MM.1S (cell line): ENCODE results near the gene KDM4C.

Experiments
- DNase-seq: peaks from one replicate; pipeline ENCODE4 v3.0.0-alpha.2; 2015
- H2AFZ ChIP-seq: fragments of 300-600 bp; sonication (generic); 2 replicates; pipeline ENCODE4 v1.6.0; 2016; ENCODE audit warnings: antibody characterized with exemption, low read length
- H3F3A ChIP-seq: fragments of 300-600 bp; sonication (generic); 2 replicates; pipeline ENCODE4 v1.6.1; 2016; ENCODE audit warnings: mild to moderate bottlenecking, antibody characterized with exemption, low read length, moderate library complexity, mixed read lengths; ENCODE audit not compliant: insufficient read depth
- H3K27ac ChIP-seq: fragments of 300-600 bp; sonication (generic); 2 replicates; pipeline ENCODE4 v1.5.1; 2016; ENCODE audit warnings: mild to moderate bottlenecking, low read length
- H3K27me3 ChIP-seq: fragments of 300-600 bp; sonication (generic); replicated peaks from 2 replicates; pipeline ENCODE4 v1.6.0; 2016; ENCODE audit warnings: low read length; ENCODE audit not compliant: insufficient read depth
- H3K36me3 ChIP-seq: fragments of 300-600 bp; sonication (generic); replicated peaks from 2 replicates; pipeline ENCODE4 v1.6.1; 2016; ENCODE audit warnings: mild to moderate bottlenecking, low read length, mixed read lengths; ENCODE audit not compliant: insufficient read depth
- H3K4me1 ChIP-seq: fragments of 300-600 bp; sonication (generic); 2 replicates; pipeline ENCODE4 v1.6.1; 2016; ENCODE audit warnings: low read length, mixed read lengths
- H3K4me2 ChIP-seq: fragments of 300-600 bp; sonication (generic); 2 replicates; pipeline ENCODE4 v1.6.0; 2016; ENCODE audit warnings: low read depth, low read length
- H3K4me3 ChIP-seq: fragments of 300-600 bp; sonication (generic); 2 replicates; pipeline ENCODE4 v1.5.1; 2016; ENCODE audit warnings: low read length, mixed read lengths
- H3K79me2 ChIP-seq: fragments of 300-600 bp; sonication (generic); 2 replicates; pipeline ENCODE4 v1.6.1; 2016; ENCODE audit warnings: mixed run types, low read length, mixed read lengths
- H3K9ac ChIP-seq: fragments of 300-600 bp; sonication (generic); 2 replicates; pipeline ENCODE4 v1.6.1; 2016; ENCODE audit warnings: low read length, mixed read lengths
- H3K9me2 ChIP-seq: fragments of 300-600 bp; sonication (generic); replicated peaks from 2 replicates; pipeline ENCODE4 v1.6.1; 2016; ENCODE audit warnings: mild to moderate bottlenecking, low read length, mixed read lengths; ENCODE audit not compliant: insufficient read depth
- H3K9me3 ChIP-seq: fragments of 300-600 bp; sonication (generic); replicated peaks from 2 replicates; pipeline ENCODE4 v1.6.1; 2016; ENCODE audit warnings: mild to moderate bottlenecking, low read length, mixed read lengths; ENCODE audit not compliant: insufficient read depth
- H4K20me1 ChIP-seq: fragments of 300-600 bp; sonication (generic); 2 replicates; pipeline ENCODE4 v1.6.1; 2016; ENCODE audit warnings: mild to moderate bottlenecking, low read length, moderate library complexity, mixed read lengths; ENCODE audit not compliant: insufficient read depth
- CTCF ChIP-seq: fragments of 300-600 bp; sonication (generic); IDR thresholded peaks from 2 replicates; pipeline ENCODE4 v1.5.1; 2016; ENCODE audit warnings: antibody characterized with exemption, low read length, mixed read lengths
- EZH2 ChIP-seq: fragments of 300-600 bp; sonication (generic); optimal IDR thresholded peaks from 2 replicates; pipeline ENCODE3; 2017; ENCODE audit warnings: low read depth, mild to moderate bottlenecking, antibody characterized with exemption, low read length, mixed read lengths
- EZH2phosphoT487 ChIP-seq: fragments of 300-600 bp; sonication (generic); IDR thresholded peaks from 2 replicates; pipeline ENCODE4 v1.6.1; 2018; ENCODE audit warnings: antibody characterized with exemption, low read length

KDM4C gene

GRCh38 chr9:6900440-6900883, 142.7 kb downstream of the KDM4C start:
- H3K27ac ChIP-seq = no peak overlapping the region
- H3K9me3 ChIP-seq = no peaks in the 10 kb centered on the region
- H3K4me1 ChIP-seq = no peaks in the 10 kb centered on the region
- no peak overlapping the region for H3K4me3 ChIP-seq
- no peak overlapping the region for H2AFZ ChIP-seq
- H3K36me3 ChIP-seq = no peaks in the 10 kb centered on the region
- H3K9ac ChIP-seq = no peak overlapping the region
- H3K27me3 ChIP-seq = no peaks in the 10 kb centered on the region
- no peaks in the 10 kb centered on the region for H3F3A ChIP-seq
- H3K4me2 ChIP-seq = no peak overlapping the region
- DNase-seq = no peak
- no peaks in the 10 kb centered on the region for H4K20me1 ChIP-seq
- TF ChIP-seq EZH2 (no peak), CTCF (no peak), EZH2phosphoT487 (no peak)
- H3K9me2 ChIP-seq = no peaks in the 10 kb centered on the region
- no peaks in the 10 kb centered on the region for H3K79me2 ChIP-seq

GRCh38 chr9:6901180-6901579, 143.4 kb downstream of the KDM4C start:
- no peaks in the 10 kb centered on the region for H3K27me3 ChIP-seq
- H3K9ac ChIP-seq = no peak overlapping the region
- H3K36me3 ChIP-seq = no peaks in the 10 kb centered on the region
- no peak for DNase-seq
- H2AFZ ChIP-seq = no peak overlapping the region
- no peaks in the 10 kb centered on the region for H4K20me1 ChIP-seq
- no peaks in the 10 kb centered on the region for H3K9me3 ChIP-seq
- no peak for TF ChIP-seq EZH2phosphoT487
- H3K4me2 ChIP-seq = no peak overlapping the region
- no peaks in the 10 kb centered on the region for H3K4me1 ChIP-seq
- H3K79me2 ChIP-seq = no peaks in the 10 kb centered on the region
- H3F3A ChIP-seq = no peaks in the 10 kb centered on the region
- H3K4me3 ChIP-seq = no peak overlapping the region
- no peak overlapping the region for H3K27ac ChIP-seq
- no peaks in the 10 kb centered on the region for H3K9me2 ChIP-seq

- no peaks in the 10 kb centered on the region for H3K27me3 ChIP-seq
- no peaks in the 10 kb centered on the region for H3K4me1 ChIP-seq
- no peaks in the 10 kb centered on the region for H3K9me2 ChIP-seq
- no peak for TF ChIP-seq CTCF
- TF ChIP-seq EZH2 = no peak
- no peak for TF ChIP-seq EZH2phosphoT487
- no peaks in the 10 kb centered on the region for H3K36me3 ChIP-seq
- H3K9me3 ChIP-seq = no peaks in the 10 kb centered on the region
- no peaks in the 10 kb centered on the region for H3F3A ChIP-seq
- H3K79me2 ChIP-seq = no peaks in the 10 kb centered on the region
- no peaks in the 10 kb centered on the region for H4K20me1 ChIP-seq
- no peak overlapping the region for H3K4me2 ChIP-seq
- H3K4me3 ChIP-seq = no peak overlapping the region
- no peak overlapping the region for H3K27ac ChIP-seq
- no peak overlapping the region for H3K9ac ChIP-seq
- no peak overlapping the region for H2AFZ ChIP-seq
- DNase-seq = no peak
Observed at GRCh38 chr9:6902423-6902822, 144.7 kb downstream of the KDM4C start.

- Histone ChIP-seq H3K4me3 (no peak overlapping the region), H3K36me3 (no peaks in the 10 kb centered on the region), H2AFZ (no peak overlapping the region), H3K9me2 (no peaks in the 10 kb centered on the region), H3F3A (no peaks in the 10 kb centered on the region), H3K9ac (no peak overlapping the region), H3K79me2 (no peaks in the 10 kb centered on the region), H3K4me1 (no peaks in the 10 kb centered on the region), H3K4me2 (no peak overlapping the region), H3K27me3 (no peaks in the 10 kb centered on the region), H4K20me1 (no peaks in the 10 kb centered on the region), H3K9me3 (no peaks in the 10 kb centered on the region), H3K27ac (no peak overlapping the region)
- TF ChIP-seq EZH2phosphoT487 (no peak), EZH2 (no peak), CTCF (no peak)
- no peak for DNase-seq
Observed at GRCh38 chr9:6904371-6904770, 146.6 kb downstream of the KDM4C start.
